OCI-LY7 (cell line): ENCODE measurements around the gene IPO9. TPM values are rescaled to one million over a fixed set of nuclear protein-coding genes. Genes with fewer than 3 reads are reported as not detected.

Experiments used
- BruUV-seq: library from RNA; stranded (reverse); fragments of 400-500 nt; replicated peaks from 2 replicates; lab custom pipeline; 2021; lab: Mats Ljungman, UMichigan
- CTCF ChIA-PET: fragments of 300-600 bp; sonication (Branson Sonifier 250); formaldehyde crosslinking; loops from one replicate; lab custom pipeline; 2022; ENCODE audit warnings: antibody characterized with exemption; ENCODE audit not compliant: unreplicated experiment; lab: Charles Lee
- POLR2A ChIA-PET: fragments of 300-600 bp; sonication (Branson Sonifier 250); formaldehyde crosslinking; loops from one replicate; lab custom pipeline; 2022; ENCODE audit warnings: antibody characterized with exemption; lab: Charles Lee
- DNase-seq: peaks from one replicate; pipeline ENCODE4 v3.0.0-alpha.2; 2015; ENCODE audit warnings: low spot score
- H2AFZ ChIP-seq: fragments of 200-600 bp; sonication (generic), shearing (Covaris generic); 2 replicates; pipeline ENCODE4 v1.6.1; 2014; ENCODE audit warnings: mild to moderate bottlenecking, antibody characterized with exemption, low read length, moderate library complexity
- H3K27ac ChIP-seq: fragments of 200-600 bp; sonication (generic); 2 replicates; pipeline ENCODE4 v1.5.1; 2014; ENCODE audit warnings: mixed run types, low read depth, mild to moderate bottlenecking, moderate library complexity, low read length, inconsistent platforms; ENCODE audit not compliant: poor library complexity, severe bottlenecking
- H3K36me3 ChIP-seq: fragments of 200-600 bp; sonication (generic); 2 replicates; pipeline ENCODE4 v1.6.1; 2014; ENCODE audit warnings: mild to moderate bottlenecking, antibody characterized with exemption, low read length, moderate library complexity, mixed read lengths; ENCODE audit not compliant: insufficient read depth
- H3K4me1 ChIP-seq: fragments of 200-600 bp; sonication (generic); 2 replicates; pipeline ENCODE4 v1.5.1; 2014; ENCODE audit warnings: mild to moderate bottlenecking, low read length; ENCODE audit not compliant: insufficient read depth, poor library complexity, severe bottlenecking
- H3K4me2 ChIP-seq: fragments of 200-600 bp; sonication (generic); 2 replicates; pipeline ENCODE4 v1.6.1; 2014; ENCODE audit warnings: mild to moderate bottlenecking, low read length
- H3K4me3 ChIP-seq: fragments of 200-600 bp; sonication (generic); 2 replicates; pipeline ENCODE4 v1.5.1; 2014; ENCODE audit warnings: mild to moderate bottlenecking, low read depth, low read length; ENCODE audit not compliant: poor library complexity, severe bottlenecking
- H3K79me2 ChIP-seq: fragments of 200-600 bp; sonication (generic); 2 replicates; pipeline ENCODE4 v1.6.1; 2016; ENCODE audit warnings: low read depth, mild to moderate bottlenecking, low read length, moderate library complexity, mixed read lengths; ENCODE audit not compliant: insufficient read depth
- H3K9me2 ChIP-seq: fragments of 200-600 bp; sonication (generic); 2 replicates; pipeline ENCODE4 v1.6.1; 2016; ENCODE audit warnings: mild to moderate bottlenecking, low read length, mixed read lengths; ENCODE audit not compliant: insufficient read depth
- H3K9me3 ChIP-seq: fragments of 200-600 bp; sonication (generic); 2 replicates; pipeline ENCODE4 v1.6.1; 2014; ENCODE audit warnings: mild to moderate bottlenecking, mixed run types, low read length, mixed read lengths
- H4K20me1 ChIP-seq: fragments of 200-600 bp; sonication (generic); 2 replicates; pipeline ENCODE4 v1.6.1; 2014; ENCODE audit warnings: mild to moderate bottlenecking, antibody characterized with exemption, low read length, moderate library complexity, mixed read lengths; ENCODE audit not compliant: insufficient read depth
- EZH2phosphoT487 ChIP-seq: fragments of 200-600 bp; sonication (generic); IDR thresholded peaks from 2 replicates; pipeline ENCODE4 v1.6.1; 2018; ENCODE audit warnings: low read depth, borderline replicate concordance, mild to moderate bottlenecking, mixed run types, antibody characterized with exemption, low read length, moderate library complexity, mixed read lengths
- intact Hi-C: fragments of 100-400 bp; cut with micrococcal nuclease; formaldehyde crosslinking; loops from one replicate; pipeline ENCODE4 v1.10.0; 2022; ENCODE audit not compliant: unreplicated experiment
- total RNA-seq, 2 experiments: library from RNA; depleted of rRNA in 1 of 2; stranded (reverse); fragments of >200 nt in 1 of 2; shearing (Covaris generic) in 1 of 2; gene quantifications; 2 replicates each; pipeline ENCODE4 v1.2.3, GENCODE V29; 2014 to 2022
- TF ChIP-seq, protein P1 (sequence below): fragments of 200-600 bp; sonication (generic); conservative IDR thresholded peaks from 2 replicates; pipeline ENCODE4 v1.5.1; 2014; ENCODE audit warnings: mild to moderate bottlenecking, antibody characterized with exemption, low read length, moderate library complexity, mixed read lengths

Gene IPO9
- total RNA-seq, 2 experiments from 2014 or later: 47.2 to 67.9 TPM

DNA sequence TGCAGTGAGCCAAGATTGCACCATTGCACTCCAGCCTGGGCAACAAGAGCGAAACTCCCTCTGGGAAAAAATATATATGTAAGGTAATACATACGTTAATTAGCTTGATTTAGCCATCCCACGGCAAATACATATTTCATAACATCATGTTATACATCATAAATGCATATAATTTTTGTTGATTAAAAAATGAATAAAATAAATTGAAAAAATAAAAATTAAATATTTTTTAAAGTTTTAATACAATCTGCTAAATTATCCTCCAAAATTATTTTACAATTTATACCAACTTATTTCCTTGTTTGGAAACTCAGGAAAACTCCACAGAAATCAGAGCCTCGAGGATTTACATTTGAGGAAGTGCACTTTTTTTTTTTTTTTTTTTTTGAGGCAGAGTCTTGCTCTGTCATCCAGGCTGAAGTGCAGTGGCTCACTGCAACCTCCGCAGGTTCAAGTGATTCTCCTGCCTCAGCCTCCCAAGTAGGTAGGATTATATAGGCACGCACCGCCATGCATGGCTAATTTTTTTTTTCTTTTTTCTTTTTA lies 12.6 kb upstream of the IPO9 start:
- Histone ChIP-seq H3K27ac (no peak overlapping the region), H3K9me2 (no peaks in the 10 kb centered on the region), H2AFZ (no peak overlapping the region), H3K4me3 (no peak overlapping the region), H3K79me2 (no peaks in the 10 kb centered on the region), H3K4me2 (no peak overlapping the region), H3K4me1 (no peaks in the 10 kb centered on the region), H3K36me3 (peaks cover 43% of the 10 kb centered on the region), H3K9me3 (no peaks in the 10 kb centered on the region), H4K20me1 (no peaks in the 10 kb centered on the region)
- TF ChIP-seq, protein P1, sequence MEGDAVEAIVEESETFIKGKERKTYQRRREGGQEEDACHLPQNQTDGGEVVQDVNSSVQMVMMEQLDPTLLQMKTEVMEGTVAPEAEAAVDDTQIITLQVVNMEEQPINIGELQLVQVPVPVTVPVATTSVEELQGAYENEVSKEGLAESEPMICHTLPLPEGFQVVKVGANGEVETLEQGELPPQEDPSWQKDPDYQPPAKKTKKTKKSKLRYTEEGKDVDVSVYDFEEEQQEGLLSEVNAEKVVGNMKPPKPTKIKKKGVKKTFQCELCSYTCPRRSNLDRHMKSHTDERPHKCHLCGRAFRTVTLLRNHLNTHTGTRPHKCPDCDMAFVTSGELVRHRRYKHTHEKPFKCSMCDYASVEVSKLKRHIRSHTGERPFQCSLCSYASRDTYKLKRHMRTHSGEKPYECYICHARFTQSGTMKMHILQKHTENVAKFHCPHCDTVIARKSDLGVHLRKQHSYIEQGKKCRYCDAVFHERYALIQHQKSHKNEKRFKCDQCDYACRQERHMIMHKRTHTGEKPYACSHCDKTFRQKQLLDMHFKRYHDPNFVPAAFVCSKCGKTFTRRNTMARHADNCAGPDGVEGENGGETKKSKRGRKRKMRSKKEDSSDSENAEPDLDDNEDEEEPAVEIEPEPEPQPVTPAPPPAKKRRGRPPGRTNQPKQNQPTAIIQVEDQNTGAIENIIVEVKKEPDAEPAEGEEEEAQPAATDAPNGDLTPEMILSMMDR: no peak
- TF ChIP-seq EZH2phosphoT487: no peak
- no peak for DNase-seq
- BruUV-seq: no TSS peak
- CTCF ChIA-PET: no interaction called here
- intact Hi-C loops: no loop called here
- POLR2A ChIA-PET: no interaction called here

GRCh38 chr1:201818971-201819750 lies 9.8 kb upstream of the IPO9 start:
- no peak for DNase-seq
- no peaks in the 10 kb centered on the region for H3K79me2 ChIP-seq
- no peak overlapping the region for H3K4me3 ChIP-seq
- H3K36me3 ChIP-seq: peaks cover 30% of the 10 kb centered on the region
- no peaks in the 10 kb centered on the region for H3K4me1 ChIP-seq
- no peak overlapping the region for H3K27ac ChIP-seq
- H2AFZ ChIP-seq: no peak overlapping the region
- H3K4me2 ChIP-seq: no peak overlapping the region
- H3K9me3 ChIP-seq: no peaks in the 10 kb centered on the region
- H4K20me1 ChIP-seq: no peaks in the 10 kb centered on the region
- intact Hi-C loops: no loop called here
- ChIA-PET CTCF (no interaction called here), POLR2A (interaction anchor here (0.6 to 1.0 kb wide), 8 partner anchors 8 to 372 kb away, joined by 3 to 4 read pairs (median 4); partner anchors contain the start of genes IPO9 and TIMM17A)
- no TSS peak for BruUV-seq
- TF ChIP-seq EZH2phosphoT487: no peak
- no peaks in the 10 kb centered on the region for H3K9me2 ChIP-seq

GRCh38 chr1:201820413-201820812 lies 8.5 kb upstream of the IPO9 start:
- CTCF ChIA-PET: no interaction called here
- no peaks in the 10 kb centered on the region for H3K79me2 ChIP-seq
- no peak overlapping the region for H3K27ac ChIP-seq
- TSS peak; percentile 58 for BruUV-seq
- H4K20me1 ChIP-seq: no peaks in the 10 kb centered on the region
- H3K9me2 ChIP-seq: no peaks in the 10 kb centered on the region
- no peaks in the 10 kb centered on the region for H3K4me1 ChIP-seq
- TF ChIP-seq, protein P1: no peak
- TF ChIP-seq EZH2phosphoT487: no peak
- no peak overlapping the region for H3K4me3 ChIP-seq
- intact Hi-C loops: no loop called here
- POLR2A ChIA-PET: no interaction called here
- H2AFZ ChIP-seq: no peak overlapping the region
- H3K9me3 ChIP-seq: no peaks in the 10 kb centered on the region
- no peak for DNase-seq
- peaks cover 30% of the 10 kb centered on the region for H3K36me3 ChIP-seq
- no peak overlapping the region for H3K4me2 ChIP-seq
